GM10266 (cell line): ENCODE results near the gene AGRP.

Experiments used
- DNase-seq: peaks from one replicate; pipeline ENCODE4 v3.0.0; 2012; ENCODE audit errors: extremely low spot score
- TF ChIP-seq, protein P1 (sequence below): IDR thresholded peaks from 2 replicates; pipeline ENCODE4 v1.5.1; 2012; ENCODE audit warnings: mild to moderate bottlenecking, low read depth; ENCODE audit not compliant: control insufficient read depth, insufficient read depth; ENCODE audit errors: missing control alignments

AGRP gene

DNA sequence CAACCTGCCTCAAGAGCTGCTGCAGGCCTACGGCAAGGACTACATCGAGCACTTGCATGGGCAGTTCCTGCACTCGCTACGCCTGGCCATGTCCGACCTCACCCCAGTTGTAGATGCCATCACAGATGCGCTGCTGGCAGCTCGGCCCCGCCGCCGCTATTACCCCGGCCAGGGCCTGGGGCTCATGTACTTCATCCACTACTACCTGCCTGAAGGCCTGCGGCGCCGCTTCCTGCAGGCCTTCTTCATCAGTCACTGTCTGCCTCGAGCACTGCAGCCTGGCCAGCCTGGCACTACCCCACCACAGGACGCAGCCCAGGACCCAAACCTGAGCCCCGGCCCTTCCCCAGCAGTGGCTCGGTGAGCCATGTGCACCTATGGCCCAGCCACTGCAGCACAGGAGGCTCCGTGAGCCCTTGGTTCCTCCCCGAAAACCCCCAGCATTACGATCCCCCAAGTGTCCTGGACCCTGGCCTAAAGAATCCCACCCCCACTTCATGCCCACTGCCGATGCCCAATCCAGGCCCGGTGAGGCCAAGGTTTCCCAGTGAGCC lies 46.6 kb downstream of the AGRP start:
- DNase-seq = no peak
- TF ChIP-seq, protein P1, sequence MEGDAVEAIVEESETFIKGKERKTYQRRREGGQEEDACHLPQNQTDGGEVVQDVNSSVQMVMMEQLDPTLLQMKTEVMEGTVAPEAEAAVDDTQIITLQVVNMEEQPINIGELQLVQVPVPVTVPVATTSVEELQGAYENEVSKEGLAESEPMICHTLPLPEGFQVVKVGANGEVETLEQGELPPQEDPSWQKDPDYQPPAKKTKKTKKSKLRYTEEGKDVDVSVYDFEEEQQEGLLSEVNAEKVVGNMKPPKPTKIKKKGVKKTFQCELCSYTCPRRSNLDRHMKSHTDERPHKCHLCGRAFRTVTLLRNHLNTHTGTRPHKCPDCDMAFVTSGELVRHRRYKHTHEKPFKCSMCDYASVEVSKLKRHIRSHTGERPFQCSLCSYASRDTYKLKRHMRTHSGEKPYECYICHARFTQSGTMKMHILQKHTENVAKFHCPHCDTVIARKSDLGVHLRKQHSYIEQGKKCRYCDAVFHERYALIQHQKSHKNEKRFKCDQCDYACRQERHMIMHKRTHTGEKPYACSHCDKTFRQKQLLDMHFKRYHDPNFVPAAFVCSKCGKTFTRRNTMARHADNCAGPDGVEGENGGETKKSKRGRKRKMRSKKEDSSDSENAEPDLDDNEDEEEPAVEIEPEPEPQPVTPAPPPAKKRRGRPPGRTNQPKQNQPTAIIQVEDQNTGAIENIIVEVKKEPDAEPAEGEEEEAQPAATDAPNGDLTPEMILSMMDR = no peak

DNA sequence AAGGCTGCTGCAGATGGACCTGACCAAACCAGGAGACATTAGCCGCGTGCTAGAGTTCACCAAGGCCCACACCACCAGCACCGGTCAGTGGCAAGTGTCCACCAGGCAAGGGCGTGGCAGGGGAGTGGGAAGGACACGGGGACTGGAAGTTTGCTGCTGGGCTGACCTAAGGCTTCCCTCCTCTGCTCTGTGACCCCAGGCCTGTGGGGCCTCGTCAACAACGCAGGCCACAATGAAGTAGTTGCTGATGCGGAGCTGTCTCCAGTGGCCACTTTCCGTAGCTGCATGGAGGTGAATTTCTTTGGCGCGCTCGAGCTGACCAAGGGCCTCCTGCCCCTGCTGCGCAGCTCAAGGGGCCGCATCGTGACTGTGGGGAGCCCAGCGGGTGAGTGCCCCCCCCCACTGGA lies 47.6 kb downstream of the AGRP start:
- DNase-seq = no peak

DNA sequence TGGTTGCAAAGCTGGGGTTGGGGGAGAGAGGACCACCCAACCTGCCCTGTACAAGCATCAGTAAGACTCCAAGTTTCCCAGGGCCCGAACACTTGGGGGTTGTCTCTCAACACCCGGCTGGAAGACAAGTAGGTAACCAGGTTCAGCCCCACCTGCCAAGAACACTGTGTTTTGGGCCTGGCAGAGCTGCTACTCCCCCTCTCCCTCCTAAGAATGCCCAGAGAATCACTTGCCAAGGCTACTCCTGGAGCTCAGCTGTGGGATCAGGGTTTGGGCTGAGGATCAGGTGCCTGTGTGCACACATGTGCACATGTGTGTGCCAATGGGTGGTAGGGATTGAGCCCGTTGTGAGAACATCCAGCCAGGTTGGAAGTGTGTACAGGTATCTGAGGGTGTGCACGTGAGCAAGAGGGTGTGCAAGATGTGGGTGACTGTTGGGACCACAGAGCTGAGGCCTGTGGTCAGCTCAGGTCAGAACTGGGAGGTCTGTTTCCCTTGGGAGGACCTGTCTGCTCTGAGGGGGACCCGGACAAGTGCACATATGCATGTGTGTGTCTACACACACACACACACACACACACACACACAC lies 50.1 kb downstream of the AGRP start:
- TF ChIP-seq, protein P1 = no peak
- DNase-seq = no peak

More for the DNA sequence above, 47.6 kb downstream of the AGRP start:
- TF ChIP-seq, protein P1 = no peak
